ENCODE measurements around the gene DPEP1. TPM values are rescaled to one million over a fixed set of nuclear protein-coding genes. Genes with fewer than 3 reads are reported as not detected.
"Not testable (repeated sequence)": the region's sequence is repeated elsewhere in the genome, so short reads cannot be mapped to it uniquely, and the experiment has no call there.

The DPEP1 gene
- total RNA-seq, 2 donors from 2014 or later = 0.42 to 2.7 TPM

- peaks cover 18% of the 10 kb centered on the region for H3K4me1 ChIP-seq
- H3K27ac ChIP-seq = no peak overlapping the region
- no peaks in the 10 kb centered on the region for H3K27me3 ChIP-seq
- no peaks in the 10 kb centered on the region for H3K9me3 ChIP-seq
- intact Hi-C loops (cut with DNase I) = no loop called here
- H3K36me3 ChIP-seq = peaks cover 16% of the 10 kb centered on the region
- no peak for DNase-seq
- no peak overlapping the region for H3K4me3 ChIP-seq
- H3K9ac ChIP-seq (ENCODE audit: low read depth in 2 of 2, low read length in 2 of 2) = no peak overlapping the region
- TF ChIP-seq CTCF (IDR thresholded peaks at IDR 0.05) = no peak
These were observed 45.5 kb upstream of the DPEP1 start for GRCh38 chr16:89567656-89568594.

GRCh38 chr16:89569506-89570341 lies 43.7 kb upstream of the DPEP1 start:
- intact Hi-C loops (cut with DNase I) = loop anchor here (10.0 kb wide), 1 partner anchor 75 kb away; no protein-coding TSS in a partner anchor

GRCh38 chr16:89570342-89570923 lies 43.0 kb upstream of the DPEP1 start:
- TF ChIP-seq CTCF (IDR thresholded peaks at IDR 0.05) = no peak
- H3K36me3 ChIP-seq = no peaks in the 10 kb centered on the region
- H3K27me3 ChIP-seq = peaks cover 18% of the 10 kb centered on the region
- H3K4me3 ChIP-seq = no peak overlapping the region
- H3K9ac ChIP-seq (ENCODE audit: low read depth in 2 of 2, low read length in 2 of 2) = no peak overlapping the region
- peaks cover 16% of the 10 kb centered on the region for H3K4me1 ChIP-seq
- no peaks in the 10 kb centered on the region for H3K9me3 ChIP-seq
- no peak overlapping the region for H3K27ac ChIP-seq
- DNase-seq = no peak
- intact Hi-C loops (cut with DNase I) = loop anchor here (10.0 kb wide), 1 partner anchor 74 kb away; no protein-coding TSS in a partner anchor

More at GRCh38 chr16:89569506-89570341, 43.7 kb upstream of the DPEP1 start:
- no peak for TF ChIP-seq CTCF (IDR thresholded peaks at IDR 0.05)
- Histone ChIP-seq H3K27ac (no peak overlapping the region), H3K27me3 (peaks cover 11% of the 10 kb centered on the region), H3K4me1 (peaks cover 17% of the 10 kb centered on the region), H3K9me3 (no peaks in the 10 kb centered on the region), H3K9ac (ENCODE audit: low read depth in 2 of 2, low read length in 2 of 2) (no peak overlapping the region), H3K36me3 (no peaks in the 10 kb centered on the region), H3K4me3 (no peak overlapping the region)
- no peak for DNase-seq

- not testable (repeated sequence) for H3K9me3 ChIP-seq; H3K9ac ChIP-seq (ENCODE audit: low read depth in 2 of 2, low read length in 2 of 2); H3K36me3 ChIP-seq; H3K27ac ChIP-seq; H3K4me3 ChIP-seq; DNase-seq
- Histone ChIP-seq H3K4me1 (peaks cover 11% of the 10 kb centered on the region), H3K27me3 (peaks cover 22% of the 10 kb centered on the region)
- intact Hi-C loops (cut with DNase I) = loop anchor here (10.0 kb wide), 1 partner anchor 74 kb away; no protein-coding TSS in a partner anchor
These were observed 42.4 kb upstream of the DPEP1 start for GRCh38 chr16:89570983-89571598.

GRCh38 chr16:89571636-89572035 lies 41.8 kb upstream of the DPEP1 start:
- H3K9me3 ChIP-seq = no peaks in the 10 kb centered on the region
- H3K36me3 ChIP-seq = no peaks in the 10 kb centered on the region
- intact Hi-C loops (cut with DNase I) = loop anchor here (10.0 kb wide), 1 partner anchor 73 kb away; no protein-coding TSS in a partner anchor
- no peak for DNase-seq
- H3K9ac ChIP-seq (ENCODE audit: low read depth in 2 of 2, low read length in 2 of 2) = no peak overlapping the region
- H3K27me3 ChIP-seq = peaks cover 28% of the 10 kb centered on the region
- TF ChIP-seq CTCF (IDR thresholded peaks at IDR 0.05) = no peak
- H3K4me1 ChIP-seq = peaks cover 11% of the 10 kb centered on the region
- no peak overlapping the region for H3K4me3 ChIP-seq
- no peak overlapping the region for H3K27ac ChIP-seq
